Hindlimb muscle (tissue), 1 donor: ENCODE measurements around the gene GOLGA6L25. TPM values are rescaled to one million over a fixed set of nuclear protein-coding genes. Genes with fewer than 3 reads are reported as not detected.
"Not testable (repeated sequence)": the region's sequence is repeated elsewhere in the genome, so short reads cannot be mapped to it uniquely, and the experiment has no call there.

Experiments used
- DNase-seq: peaks from one replicate; pipeline ENCODE4 v3.0.0-alpha.2; 2013
- polyA plus RNA-seq: library from polyadenylated mRNA; unstranded; fragments of 120-200 nt; gene quantifications from one replicate; pipeline ENCODE4 v1.2.1, GENCODE V29; 2013; ENCODE audit not compliant: insufficient read length

GOLGA6L25 gene
- not detected for polyA plus RNA-seq

GRCh38 chr15:28553268-28553667, at the start of gene GOLGA6L25:
TSS of gene GOLGA6L25 (plus strand) at chr15:28553568. CDS start at chr15:28553629, 61 bp downstream.
- not testable (repeated sequence) for DNase-seq

- DNase-seq, result not testable (repeated sequence)
These were observed 45.0 kb upstream of the GOLGA6L25 start for GRCh38 chr15:28508217-28508889.

GRCh38 chr15:28514128-28514527, 39.2 kb upstream of the GOLGA6L25 start:
- not testable (repeated sequence) for DNase-seq

GRCh38 chr15:28515208-28515607, 38.2 kb upstream of the GOLGA6L25 start:
- DNase-seq, result not testable (repeated sequence)

- not testable (repeated sequence) for DNase-seq
These were observed 20.4 kb upstream of the GOLGA6L25 start, which contains the start of gene GOLGA8G for GRCh38 chr15:28532954-28533353. TSS of gene GOLGA8G (minus strand) at chr15:28532971. CDS start at chr15:28532909, 62 bp downstream.

GRCh38 chr15:28573351-28573750, 20.0 kb downstream of the GOLGA6L25 start:
- DNase-seq, result not testable (repeated sequence)

GRCh38 chr15:28588977-28589606, 35.7 kb downstream of the GOLGA6L25 start:
- not testable (repeated sequence) for DNase-seq

- DNase-seq, result not testable (repeated sequence)
These were observed 36.4 kb downstream of the GOLGA6L25 start for GRCh38 chr15:28589769-28590168.

GRCh38 chr15:28592395-28592794, 39.0 kb downstream of the GOLGA6L25 start:
- DNase-seq, result not testable (repeated sequence)

- DNase-seq, result not testable (repeated sequence)
These were observed 40.2 kb downstream of the GOLGA6L25 start for GRCh38 chr15:28593424-28594129.

- not testable (repeated sequence) for DNase-seq
These were observed 44.1 kb downstream of the GOLGA6L25 start for GRCh38 chr15:28597471-28597870.

GRCh38 chr15:28598209-28598608, 44.8 kb downstream of the GOLGA6L25 start:
- not testable (repeated sequence) for DNase-seq

- DNase-seq, result not testable (repeated sequence)
These were observed 48.8 kb downstream of the GOLGA6L25 start for GRCh38 chr15:28602152-28602551.

Other genes starting within 250 kb of the GOLGA6L25 start
- 38.3 TPM for gene HERC2, start 231.4 kb upstream of the GOLGA6L25 start, polyA plus RNA-seq
- gene GOLGA6L24, start 195.5 kb upstream of the GOLGA6L25 start, polyA plus RNA-seq, result not detected
- gene GOLGA8F, start 174.9 kb upstream of the GOLGA6L25 start, polyA plus RNA-seq, result not detected
- not detected for gene GOLGA8G, start 20.6 kb upstream of the GOLGA6L25 start, polyA plus RNA-seq
- gene GOLGA8M, start 158.9 kb downstream of the GOLGA6L25 start, polyA plus RNA-seq, result 1.4 TPM